Hepatocyte (in vitro differentiated cells): ENCODE measurements around the gene TMEM150B. TPM values are rescaled to one million over a fixed set of nuclear protein-coding genes. Genes with fewer than 3 reads are reported as not detected.

Experiments
- DNase-seq: peaks from one replicate; pipeline ENCODE4 v3.0.0-alpha.2; 2016; ENCODE audit warnings: low spot score
- H2AFZ ChIP-seq: fragments of 200-600 bp; sonication (generic); 2 replicates; pipeline ENCODE4 v1.6.0; 2016; ENCODE audit warnings: antibody characterized with exemption, mild to moderate bottlenecking
- H3K27ac ChIP-seq: fragments of 200-600 bp; sonication (generic); 2 replicates; pipeline ENCODE4 v1.5.1; 2016; ENCODE audit warnings: mild to moderate bottlenecking
- H3K27me3 ChIP-seq: fragments of 200-600 bp; sonication (generic); 2 replicates; pipeline ENCODE4 v1.6.1; 2016
- H3K36me3 ChIP-seq: fragments of 200-600 bp; sonication (generic); replicated peaks from 2 replicates; pipeline ENCODE4 v1.5.1; 2016; ENCODE audit warnings: low read depth; ENCODE audit not compliant: insufficient read depth
- H3K4me1 ChIP-seq: fragments of 200-600 bp; sonication (generic); 2 replicates; pipeline ENCODE4 v1.5.1; 2016; ENCODE audit warnings: mild to moderate bottlenecking, moderate library complexity; ENCODE audit not compliant: insufficient read depth
- H3K4me2 ChIP-seq: fragments of 200-600 bp; sonication (generic); 2 replicates; pipeline ENCODE4 v1.6.0; 2016
- H3K4me3 ChIP-seq: fragments of 200-600 bp; sonication (generic); 2 replicates; pipeline ENCODE4 v1.5.1; 2016; ENCODE audit warnings: mild to moderate bottlenecking
- H3K79me2 ChIP-seq: fragments of 200-600 bp; sonication (generic); 2 replicates; pipeline ENCODE4 v1.6.0; 2017; ENCODE audit warnings: mild to moderate bottlenecking
- H3K9me2 ChIP-seq: fragments of 200-600 bp; sonication (generic); replicated peaks from 2 replicates; pipeline ENCODE4 v1.6.0; 2017; ENCODE audit warnings: mild to moderate bottlenecking; ENCODE audit not compliant: insufficient read depth
- H3K9me3 ChIP-seq: fragments of 200-600 bp; sonication (generic); 2 replicates; pipeline ENCODE4 v1.5.1; 2016; ENCODE audit warnings: low read depth, mild to moderate bottlenecking
- H4K20me1 ChIP-seq: fragments of 200-600 bp; sonication (generic); 2 replicates; pipeline ENCODE4 v1.6.0; 2016; ENCODE audit warnings: mild to moderate bottlenecking; ENCODE audit not compliant: insufficient read depth, poor library complexity, severe bottlenecking
- EZH2 ChIP-seq: fragments of 200-600 bp; sonication (generic); IDR thresholded peaks from 2 replicates; pipeline ENCODE4 v1.6.1; 2016; ENCODE audit warnings: antibody characterized with exemption, mild to moderate bottlenecking, borderline replicate concordance
- EZH2phosphoT487 ChIP-seq: fragments of 200-600 bp; sonication (generic); IDR thresholded peaks from one replicate; pipeline ENCODE4 v1.6.1; 2018; ENCODE audit warnings: antibody characterized with exemption, mild to moderate bottlenecking, low read depth, moderate library complexity; ENCODE audit not compliant: unreplicated experiment, severe bottlenecking
- whole genome bisulfite sequencing: methylation state at CpG from one replicate; pipeline ENCODE4 v1.1.6; 2016; ENCODE audit warnings: low lambda C conversion rate; ENCODE audit errors: missing lambda C conversion rate; 5-methylcytosine and 5-hydroxymethylcytosine counted together
- polyA plus RNA-seq: library from polyadenylated mRNA; unstranded; fragments of >200 nt; fragmentation: Nextera tagmentation; extraction: Ambion mirVana; gene quantifications from 2 replicates; pipeline ENCODE4 v1.2.1, GENCODE V29; 2016
- total RNA-seq: library from RNA; depleted of rRNA; stranded (reverse); fragments of >200 nt; gene quantifications from 2 replicates; pipeline ENCODE4 v1.2.3, GENCODE V29; 2014
- TF ChIP-seq, protein P1 (sequence below): fragments of 200-600 bp; sonication (generic); IDR thresholded peaks from 2 replicates; pipeline ENCODE4 v1.5.1; 2016; ENCODE audit warnings: antibody characterized with exemption, mild to moderate bottlenecking; ENCODE audit not compliant: poor library complexity

TMEM150B gene
- total and polyA plus RNA-seq, 2 experiments from 2014 or later, result 9.2 to 25.4 TPM

DNA sequence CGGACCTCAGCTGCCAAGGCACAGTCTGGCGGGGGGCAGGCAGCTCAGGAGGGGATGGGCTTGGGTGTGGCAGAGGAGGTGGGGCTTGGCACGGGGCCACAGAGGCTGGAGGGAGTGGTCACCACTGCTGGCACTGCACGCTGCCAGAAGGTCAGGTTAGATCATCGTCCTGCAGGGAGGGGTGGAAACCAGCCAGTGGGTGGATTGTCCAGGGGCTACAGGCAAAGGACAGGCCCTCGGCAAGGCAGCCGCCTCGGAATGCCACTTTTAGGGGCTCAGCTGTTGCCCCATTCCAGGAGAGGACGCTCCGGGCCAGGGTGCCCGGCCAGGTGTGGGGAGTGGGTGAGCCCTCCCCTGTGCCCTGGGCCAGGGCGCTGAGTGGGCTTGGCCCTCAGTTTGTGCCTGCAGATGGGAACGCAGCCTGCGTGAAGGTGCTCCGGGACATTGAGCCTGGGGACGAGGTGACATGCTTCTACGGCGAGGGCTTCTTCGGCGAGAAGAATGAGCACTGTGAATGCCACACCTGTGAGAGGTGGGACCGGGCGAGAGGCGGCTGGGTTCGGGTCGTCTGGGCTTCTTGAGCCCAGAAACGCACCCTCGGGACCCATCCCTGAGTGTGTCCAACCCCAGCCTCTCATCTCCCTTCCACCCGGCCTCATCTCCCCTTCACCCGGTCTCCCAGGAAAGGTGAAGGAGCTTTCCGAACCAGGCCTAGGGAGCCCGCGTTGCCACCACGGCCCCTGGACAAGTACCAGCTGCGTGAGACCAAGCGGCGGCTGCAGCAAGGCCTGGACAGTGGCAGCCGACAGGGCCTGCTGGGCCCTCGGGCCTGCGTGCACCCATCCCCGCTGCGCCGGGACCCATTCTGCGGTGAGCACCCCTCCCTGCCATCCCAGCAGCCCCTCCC lies 20.9 kb upstream of the TMEM150B start:
- H3K4me1 ChIP-seq, result no peaks in the 10 kb centered on the region
- TF ChIP-seq, protein P1, sequence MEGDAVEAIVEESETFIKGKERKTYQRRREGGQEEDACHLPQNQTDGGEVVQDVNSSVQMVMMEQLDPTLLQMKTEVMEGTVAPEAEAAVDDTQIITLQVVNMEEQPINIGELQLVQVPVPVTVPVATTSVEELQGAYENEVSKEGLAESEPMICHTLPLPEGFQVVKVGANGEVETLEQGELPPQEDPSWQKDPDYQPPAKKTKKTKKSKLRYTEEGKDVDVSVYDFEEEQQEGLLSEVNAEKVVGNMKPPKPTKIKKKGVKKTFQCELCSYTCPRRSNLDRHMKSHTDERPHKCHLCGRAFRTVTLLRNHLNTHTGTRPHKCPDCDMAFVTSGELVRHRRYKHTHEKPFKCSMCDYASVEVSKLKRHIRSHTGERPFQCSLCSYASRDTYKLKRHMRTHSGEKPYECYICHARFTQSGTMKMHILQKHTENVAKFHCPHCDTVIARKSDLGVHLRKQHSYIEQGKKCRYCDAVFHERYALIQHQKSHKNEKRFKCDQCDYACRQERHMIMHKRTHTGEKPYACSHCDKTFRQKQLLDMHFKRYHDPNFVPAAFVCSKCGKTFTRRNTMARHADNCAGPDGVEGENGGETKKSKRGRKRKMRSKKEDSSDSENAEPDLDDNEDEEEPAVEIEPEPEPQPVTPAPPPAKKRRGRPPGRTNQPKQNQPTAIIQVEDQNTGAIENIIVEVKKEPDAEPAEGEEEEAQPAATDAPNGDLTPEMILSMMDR, result no peak
- TF ChIP-seq EZH2 (no peak), EZH2phosphoT487 (no peak)
- H3K27ac ChIP-seq, result no peak overlapping the region
- H3K27me3 ChIP-seq, result peaks cover 3% of the 10 kb centered on the region
- H3K4me2 ChIP-seq, result no peak overlapping the region
- H3K4me3 ChIP-seq, result no peak overlapping the region
- 93% methylated on average over 33 of the region's 43 CpGs for WGBS
- DNase-seq, result no peak
- H2AFZ ChIP-seq, result no peak overlapping the region
- no peaks in the 10 kb centered on the region for H3K36me3 ChIP-seq
- no peaks in the 10 kb centered on the region for H3K9me3 ChIP-seq
- peaks cover 5% of the 10 kb centered on the region for H4K20me1 ChIP-seq
- no peaks in the 10 kb centered on the region for H3K9me2 ChIP-seq
- peaks cover 6% of the 10 kb centered on the region for H3K79me2 ChIP-seq

DNA sequence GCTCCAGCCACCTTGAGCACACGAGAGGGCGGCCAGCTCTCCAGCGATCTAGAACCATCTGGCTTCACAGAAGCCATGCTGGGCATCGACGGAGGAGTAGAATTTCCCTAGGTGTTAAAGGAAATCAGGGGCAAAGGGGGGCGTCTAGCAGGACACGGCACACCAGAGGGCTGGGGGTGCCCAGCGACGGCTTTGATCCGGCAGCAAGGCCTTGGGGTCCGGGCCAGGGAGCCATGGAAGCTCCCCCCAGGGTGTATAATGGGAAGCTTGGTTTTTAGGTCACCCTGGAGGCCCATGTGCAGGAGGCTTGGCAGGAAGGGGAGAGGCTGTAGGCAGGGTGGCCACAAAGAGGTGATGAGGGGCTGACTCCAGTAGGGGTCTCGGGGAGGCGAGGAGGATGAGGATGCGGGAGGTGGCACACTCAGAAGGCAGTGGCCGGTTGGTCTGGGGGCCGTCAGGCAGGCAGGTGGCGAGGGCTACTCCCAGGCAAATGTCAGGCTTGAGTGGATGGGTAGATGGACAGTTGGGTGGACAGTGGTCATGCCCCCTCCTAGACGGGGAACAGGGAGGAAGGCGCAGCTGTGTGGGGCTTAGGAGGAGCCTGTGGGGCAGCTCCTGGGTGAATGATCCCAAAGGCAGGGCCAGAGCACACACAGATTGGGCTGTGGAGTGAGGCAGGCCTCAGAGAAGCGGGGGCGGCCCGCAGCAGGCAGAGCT lies 20.1 kb upstream of the TMEM150B start:
- Histone ChIP-seq H3K9me3 (no peaks in the 10 kb centered on the region), H2AFZ (no peak overlapping the region), H3K4me3 (no peak overlapping the region), H3K79me2 (peaks cover 13% of the 10 kb centered on the region), H3K27me3 (no peaks in the 10 kb centered on the region), H3K4me1 (no peaks in the 10 kb centered on the region), H3K9me2 (no peaks in the 10 kb centered on the region), H3K36me3 (no peaks in the 10 kb centered on the region), H3K4me2 (no peak overlapping the region), H4K20me1 (peaks cover 5% of the 10 kb centered on the region), H3K27ac (no peak overlapping the region)
- TF ChIP-seq, protein P1, result no peak
- TF ChIP-seq EZH2phosphoT487 (no peak), EZH2 (no peak)
- 96% methylated on average over 22 of the region's 22 CpGs for WGBS
- DNase-seq, result no peak

DNA sequence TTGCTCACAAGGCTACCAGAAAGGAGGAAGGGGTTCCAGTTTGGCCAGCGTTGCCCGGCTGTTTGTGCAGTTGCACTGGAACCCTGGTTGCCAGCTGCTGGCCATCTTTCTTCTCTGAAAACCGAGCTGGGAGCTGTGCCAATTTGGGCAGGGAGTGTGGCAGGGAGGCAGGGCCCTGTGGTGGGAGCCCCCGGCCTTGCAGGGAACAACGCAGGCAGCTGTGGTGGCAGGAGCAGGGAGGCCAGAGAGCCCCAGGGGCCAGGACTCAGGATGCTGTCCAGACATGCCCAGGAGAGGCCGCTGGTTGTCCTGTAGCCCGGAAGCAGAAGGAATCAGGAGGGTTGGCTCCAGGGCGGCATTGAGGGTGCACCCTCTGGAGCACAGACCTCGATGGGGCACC lies 19.3 kb upstream of the TMEM150B start:
- 88% methylated on average over 9 of the region's 9 CpGs for WGBS
- Histone ChIP-seq H3K9me3 (no peaks in the 10 kb centered on the region), H3K9me2 (no peaks in the 10 kb centered on the region), H3K4me2 (no peak overlapping the region), H3K4me3 (no peak overlapping the region), H2AFZ (no peak overlapping the region), H3K27ac (no peak overlapping the region), H3K4me1 (no peaks in the 10 kb centered on the region), H3K36me3 (no peaks in the 10 kb centered on the region), H4K20me1 (peaks cover 5% of the 10 kb centered on the region), H3K27me3 (no peaks in the 10 kb centered on the region), H3K79me2 (peaks cover 16% of the 10 kb centered on the region)
- DNase-seq, result no peak
- TF ChIP-seq EZH2, result no peak
